Measurements from ENCODE around the gene LRRIQ1.

Gene LRRIQ1

DNA sequence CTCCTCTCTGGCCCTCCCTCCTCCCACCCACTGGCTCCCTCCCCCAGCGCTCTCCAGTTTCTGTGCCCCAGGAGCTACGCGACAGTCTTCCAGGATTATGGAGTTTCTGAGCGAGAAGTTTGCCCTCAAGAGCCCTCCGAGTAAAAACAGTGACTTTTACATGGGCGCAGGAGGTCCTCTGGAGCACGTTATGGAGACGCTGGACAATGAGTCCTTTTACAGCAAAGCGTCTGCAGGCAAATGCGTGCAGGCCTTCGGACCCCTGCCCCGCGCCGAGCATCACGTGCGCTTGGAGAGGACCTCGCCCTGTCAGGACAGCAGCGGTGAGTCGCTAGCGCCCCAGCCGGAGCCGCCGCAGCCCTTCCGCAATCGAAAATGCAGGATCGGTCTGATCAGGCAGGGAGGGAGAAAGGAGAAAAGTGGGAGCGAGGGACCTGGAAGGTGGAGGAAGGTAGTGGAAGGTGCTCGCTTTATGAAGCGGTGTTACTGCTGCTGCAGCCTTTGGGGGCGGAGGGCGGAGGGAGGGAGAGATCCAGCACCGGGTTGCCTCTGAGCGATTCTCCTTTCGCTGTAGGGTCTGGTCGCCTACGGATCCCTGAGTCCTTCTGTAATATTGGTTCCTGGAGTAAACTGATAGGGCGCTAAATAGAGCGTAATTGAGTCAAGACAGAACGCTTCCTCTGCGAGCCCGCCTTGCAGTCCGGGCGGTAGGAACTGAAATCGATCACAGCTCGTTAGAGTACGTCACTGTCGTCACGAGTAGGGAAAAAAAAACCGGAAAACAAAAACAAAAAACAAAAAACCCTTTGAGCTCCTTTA lies 244.2 kb downstream of the LRRIQ1 start, which contains the start of gene ALX1:
Gene ALX1, plus strand, starts transcription at position 56 of the 819 bp plus-strand sequence. Its CDS starts 42 bp downstream, at position 98.
- peak within 1 kb of the TSS; percentile 21; the same call in 1 of the 2 replicates for H3K27ac ChIP-seq (ENCODE audit: low read depth, low read length)
- peaks cover 43% of the 10 kb centered on the region for H3K27me3 ChIP-seq (ENCODE audit: control insufficient read depth, insufficient read depth, low read length)
- peaks cover 16% of the 10 kb centered on the region for H3K4me1 ChIP-seq (ENCODE audit: control insufficient read depth, insufficient read depth, low read length)
- H3K4me3 ChIP-seq (ENCODE audit: low read depth, low read length): peak within 1 kb of the TSS; percentile 84
- peak within 1 kb of the TSS; percentile 81 for H3K9ac ChIP-seq (ENCODE audit: low read length)
- H3K9me3 ChIP-seq (ENCODE audit: control insufficient read depth, insufficient read depth, low read depth, low read length): no peaks in the 10 kb centered on the region
- H3K36me3 ChIP-seq (ENCODE audit: control insufficient read depth, insufficient read depth, low read length): no peaks in the 10 kb centered on the region

DNA sequence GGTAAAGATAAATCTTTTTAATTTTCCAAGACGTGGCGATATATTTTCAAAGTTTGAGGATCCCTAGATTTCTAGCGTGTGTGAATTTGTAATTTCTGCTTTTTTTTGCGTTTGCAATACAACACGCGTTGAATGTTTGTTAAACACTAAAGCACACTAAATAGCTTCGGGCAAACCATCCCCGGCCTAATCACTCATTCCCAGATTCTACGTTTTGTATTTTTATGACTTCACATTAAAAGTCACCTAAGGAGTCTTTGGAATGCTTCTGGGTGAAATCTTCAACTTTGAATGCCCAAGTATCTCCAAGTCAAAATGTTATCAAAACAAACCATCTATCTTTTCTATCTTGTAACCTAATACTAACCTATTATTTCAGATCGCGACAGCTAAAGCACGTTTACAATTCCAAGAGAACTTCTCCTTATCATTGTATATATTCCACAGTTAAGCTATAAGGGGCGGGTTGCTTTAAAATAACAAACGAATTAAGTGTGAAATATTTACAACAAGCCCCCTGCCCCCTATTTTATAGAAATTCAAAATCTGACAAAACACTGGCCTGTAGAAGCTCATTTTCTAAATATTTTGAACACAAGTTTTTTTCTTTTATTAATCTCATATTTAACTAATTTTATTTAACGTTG lies 245.0 kb downstream of the LRRIQ1 start:
- H3K27me3 ChIP-seq (ENCODE audit: control insufficient read depth, insufficient read depth, low read length): peaks cover 36% of the 10 kb centered on the region
- peak overlapping the region; percentile 84 for H3K4me3 ChIP-seq (ENCODE audit: low read depth, low read length)
- H3K4me1 ChIP-seq (ENCODE audit: control insufficient read depth, insufficient read depth, low read length): peaks cover 16% of the 10 kb centered on the region
- peak overlapping the region; percentile 21; the same call in 1 of the 2 replicates for H3K27ac ChIP-seq (ENCODE audit: low read depth, low read length)
- H3K9ac ChIP-seq (ENCODE audit: low read length): peak overlapping the region; percentile 81
- no peaks in the 10 kb centered on the region for H3K9me3 ChIP-seq (ENCODE audit: control insufficient read depth, insufficient read depth, low read depth, low read length)
- H3K36me3 ChIP-seq (ENCODE audit: control insufficient read depth, insufficient read depth, low read length): no peaks in the 10 kb centered on the region

DNA sequence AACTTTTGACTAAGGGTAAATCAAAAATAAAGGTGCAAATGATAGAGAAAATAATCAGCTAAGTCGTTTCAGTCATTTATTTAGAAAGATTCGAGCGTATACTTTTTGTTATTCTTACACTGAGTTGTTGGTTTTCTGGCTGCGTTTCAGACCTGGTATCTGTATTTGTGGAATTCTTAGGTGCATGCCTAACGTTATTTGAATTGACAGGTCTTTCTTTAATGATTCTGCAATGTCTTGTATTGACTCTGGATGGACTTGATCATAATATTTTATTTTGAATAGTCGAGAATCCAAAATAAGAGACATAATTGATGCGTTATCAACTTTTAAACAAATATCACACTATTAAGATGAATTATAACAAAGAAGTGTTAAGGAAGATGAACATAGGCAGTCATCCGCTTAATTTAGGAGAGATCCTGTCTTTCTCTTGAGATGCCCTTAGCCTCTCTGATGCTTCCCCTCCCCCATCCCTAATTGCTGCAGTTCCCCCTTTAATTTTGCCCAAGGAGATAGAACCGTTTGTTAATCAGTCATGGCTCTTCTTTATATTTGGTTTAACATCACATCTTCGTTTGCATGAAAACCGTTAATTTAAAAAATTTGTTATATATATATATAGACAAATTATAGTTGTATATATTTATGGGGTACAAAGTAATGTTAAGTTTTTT lies 245.6 kb downstream of the LRRIQ1 start:
- H3K4me3 ChIP-seq (ENCODE audit: low read depth, low read length): peak overlapping the region; percentile 84
- H3K27ac ChIP-seq (ENCODE audit: low read depth, low read length): no peak overlapping the region
- H3K36me3 ChIP-seq (ENCODE audit: control insufficient read depth, insufficient read depth, low read length): no peaks in the 10 kb centered on the region
- peaks cover 16% of the 10 kb centered on the region for H3K4me1 ChIP-seq (ENCODE audit: control insufficient read depth, insufficient read depth, low read length)
- H3K27me3 ChIP-seq (ENCODE audit: control insufficient read depth, insufficient read depth, low read length): peaks cover 30% of the 10 kb centered on the region
- no peak overlapping the region for H3K9ac ChIP-seq (ENCODE audit: low read length)
- H3K9me3 ChIP-seq (ENCODE audit: control insufficient read depth, insufficient read depth, low read depth, low read length): no peaks in the 10 kb centered on the region

DNA sequence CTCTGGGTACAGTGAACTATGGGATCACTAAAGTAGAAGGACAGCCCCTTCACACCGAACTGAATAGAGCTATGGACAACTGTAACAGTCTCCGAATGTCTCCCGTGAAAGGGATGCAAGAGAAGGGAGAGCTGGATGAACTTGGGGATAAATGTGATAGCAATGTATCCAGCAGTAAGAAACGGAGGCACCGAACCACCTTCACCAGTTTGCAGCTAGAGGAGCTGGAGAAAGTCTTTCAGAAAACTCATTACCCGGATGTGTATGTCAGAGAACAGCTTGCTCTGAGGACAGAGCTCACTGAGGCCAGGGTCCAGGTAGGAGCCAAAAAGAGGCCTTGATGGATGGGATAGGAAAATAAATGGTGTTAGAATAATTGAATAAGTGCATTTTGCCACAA lies 247.4 kb downstream of the LRRIQ1 start:
- Histone ChIP-seq H3K9me3 (ENCODE audit: control insufficient read depth, insufficient read depth, low read depth, low read length) (no peaks in the 10 kb centered on the region), H3K27ac (ENCODE audit: low read depth, low read length) (no peak overlapping the region)

More for the DNA sequence above, 247.4 kb downstream of the LRRIQ1 start:
- H3K4me3 ChIP-seq (ENCODE audit: low read depth, low read length): no peak overlapping the region; the same call in 1 of the 2 replicates
- H3K4me1 ChIP-seq (ENCODE audit: control insufficient read depth, insufficient read depth, low read length): peaks cover 10% of the 10 kb centered on the region
- no peak overlapping the region for H3K9ac ChIP-seq (ENCODE audit: low read length)
- H3K27me3 ChIP-seq (ENCODE audit: control insufficient read depth, insufficient read depth, low read length): peaks cover 12% of the 10 kb centered on the region
- no peaks in the 10 kb centered on the region for H3K36me3 ChIP-seq (ENCODE audit: control insufficient read depth, insufficient read depth, low read length)

All from HUES6 (cell line).